Smooth muscle cell (in vitro differentiated cells): Measurements from ENCODE around the gene C7. TPM values are rescaled to one million over a fixed set of nuclear protein-coding genes. Genes with fewer than 3 reads are reported as not detected.
"Not testable (repeated sequence)": the region's sequence is repeated elsewhere in the genome, so short reads cannot be mapped to it uniquely, and the experiment has no call there.

Source experiments
- DNase-seq: peaks from one replicate; lab custom pipeline; 2025; ENCODE audit not compliant: unreplicated experiment; lab: John Stamatoyannopoulos, UW
- H2AFZ ChIP-seq: fragments of 200-600 bp; sonication (generic); 2 replicates; pipeline ENCODE4 v1.6.0; 2016; ENCODE audit warnings: antibody characterized with exemption, low read depth, mild to moderate bottlenecking
- H3F3A ChIP-seq: fragments of 200-600 bp; sonication (generic); 2 replicates; pipeline ENCODE4 v1.6.0; 2017; ENCODE audit warnings: antibody characterized with exemption, low read depth
- H3K27ac ChIP-seq: fragments of 200-600 bp; sonication (generic); 2 replicates; pipeline ENCODE4 v1.5.1; 2016; ENCODE audit warnings: low read depth, mild to moderate bottlenecking
- H3K27me3 ChIP-seq: fragments of 200-600 bp; sonication (generic); 2 replicates; pipeline ENCODE4 v1.6.1; 2016; ENCODE audit warnings: low read depth, mild to moderate bottlenecking
- H3K36me3 ChIP-seq: fragments of 200-600 bp; sonication (generic); 2 replicates; pipeline ENCODE4 v1.5.1; 2016; ENCODE audit warnings: low read depth
- H3K4me1 ChIP-seq: fragments of 200-600 bp; sonication (generic); 2 replicates; pipeline ENCODE4 v1.5.1; 2016; ENCODE audit warnings: low read depth
- H3K4me2 ChIP-seq: fragments of 200-600 bp; sonication (generic); 2 replicates; pipeline ENCODE4 v1.6.0; 2016; ENCODE audit warnings: mild to moderate bottlenecking
- H3K4me3 ChIP-seq: fragments of 200-600 bp; sonication (generic); 2 replicates; pipeline ENCODE4 v1.5.1; 2016; ENCODE audit warnings: mild to moderate bottlenecking
- H3K79me2 ChIP-seq: fragments of 200-600 bp; sonication (generic); 2 replicates; pipeline ENCODE4 v1.6.0; 2016; ENCODE audit warnings: low read depth, mild to moderate bottlenecking
- H3K9ac ChIP-seq: fragments of 200-600 bp; sonication (generic); 2 replicates; pipeline ENCODE4 v1.6.0; 2016; ENCODE audit warnings: low read depth
- H3K9me3 ChIP-seq: fragments of 200-600 bp; sonication (generic); replicated peaks from 2 replicates; pipeline ENCODE4 v1.5.1; 2016; ENCODE audit warnings: low read depth
- H4K20me1 ChIP-seq: fragments of 200-600 bp; sonication (generic); 2 replicates; pipeline ENCODE4 v1.6.0; 2016; ENCODE audit warnings: low read depth
- WGBS: methylation state at CpG from one replicate; pipeline ENCODE4 v1.1.7; 2016; ENCODE audit warnings: low lambda C conversion rate; 5-methylcytosine and 5-hydroxymethylcytosine counted together
- polyA plus RNA-seq: library from polyadenylated mRNA; unstranded; fragments of >200 nt; fragmentation: Nextera tagmentation; extraction: Ambion mirVana; gene quantifications from 2 replicates; pipeline ENCODE4 v1.2.1, GENCODE V29; 2016
- total RNA-seq: library from RNA; depleted of rRNA; stranded (reverse); fragments of >200 nt; gene quantifications from 2 replicates; pipeline ENCODE4 v1.2.3, GENCODE V29; 2014
- TF ChIP-seq, protein P1 (sequence below): fragments of 200-600 bp; sonication (generic); IDR thresholded peaks from 2 replicates; pipeline ENCODE4 v1.5.1; 2017; ENCODE audit warnings: borderline replicate concordance, mild to moderate bottlenecking, antibody characterized with exemption; ENCODE audit not compliant: insufficient read depth, poor library complexity, severe bottlenecking

The C7 gene
- total and polyA plus RNA-seq, 2 experiments from 2014 or later, result 0.23 TPM; not detected in 1

DNA sequence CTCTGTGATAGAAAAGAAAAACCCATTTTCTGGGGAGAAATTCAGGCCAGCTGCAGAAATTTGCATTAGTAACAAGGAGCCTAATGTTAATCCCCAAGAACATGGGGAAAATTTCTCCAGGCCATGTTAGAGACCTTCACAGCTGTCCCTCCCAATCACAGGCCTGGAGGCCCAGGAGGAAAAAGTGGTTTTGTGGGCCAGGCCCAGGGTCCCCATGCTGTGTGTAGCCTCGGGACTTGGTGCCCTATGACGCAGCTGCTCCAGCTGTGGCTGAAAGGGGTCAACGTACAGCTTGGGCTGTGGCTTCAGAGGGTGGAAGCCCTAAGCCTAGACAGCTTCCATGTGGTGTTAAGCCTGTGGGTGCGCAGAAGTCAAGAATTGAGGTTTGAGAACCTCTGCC lies 27.0 kb upstream of the C7 start:
- Histone ChIP-seq H3K27ac (no peak overlapping the region), H2AFZ (no peak overlapping the region), H3F3A (no peaks in the 10 kb centered on the region), H3K4me3 (no peak overlapping the region), H3K27me3 (no peaks in the 10 kb centered on the region), H4K20me1 (no peaks in the 10 kb centered on the region), H3K9ac (no peak overlapping the region), H3K4me1 (no peaks in the 10 kb centered on the region), H3K79me2 (no peaks in the 10 kb centered on the region), H3K36me3 (no peaks in the 10 kb centered on the region), H3K9me3 (no peaks in the 10 kb centered on the region), H3K4me2 (no peak overlapping the region)
- TF ChIP-seq, protein P1, sequence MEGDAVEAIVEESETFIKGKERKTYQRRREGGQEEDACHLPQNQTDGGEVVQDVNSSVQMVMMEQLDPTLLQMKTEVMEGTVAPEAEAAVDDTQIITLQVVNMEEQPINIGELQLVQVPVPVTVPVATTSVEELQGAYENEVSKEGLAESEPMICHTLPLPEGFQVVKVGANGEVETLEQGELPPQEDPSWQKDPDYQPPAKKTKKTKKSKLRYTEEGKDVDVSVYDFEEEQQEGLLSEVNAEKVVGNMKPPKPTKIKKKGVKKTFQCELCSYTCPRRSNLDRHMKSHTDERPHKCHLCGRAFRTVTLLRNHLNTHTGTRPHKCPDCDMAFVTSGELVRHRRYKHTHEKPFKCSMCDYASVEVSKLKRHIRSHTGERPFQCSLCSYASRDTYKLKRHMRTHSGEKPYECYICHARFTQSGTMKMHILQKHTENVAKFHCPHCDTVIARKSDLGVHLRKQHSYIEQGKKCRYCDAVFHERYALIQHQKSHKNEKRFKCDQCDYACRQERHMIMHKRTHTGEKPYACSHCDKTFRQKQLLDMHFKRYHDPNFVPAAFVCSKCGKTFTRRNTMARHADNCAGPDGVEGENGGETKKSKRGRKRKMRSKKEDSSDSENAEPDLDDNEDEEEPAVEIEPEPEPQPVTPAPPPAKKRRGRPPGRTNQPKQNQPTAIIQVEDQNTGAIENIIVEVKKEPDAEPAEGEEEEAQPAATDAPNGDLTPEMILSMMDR, result no peak
- DNase-seq, result no peak
- 86% methylated on average over 4 of the region's 4 CpGs for WGBS

DNA sequence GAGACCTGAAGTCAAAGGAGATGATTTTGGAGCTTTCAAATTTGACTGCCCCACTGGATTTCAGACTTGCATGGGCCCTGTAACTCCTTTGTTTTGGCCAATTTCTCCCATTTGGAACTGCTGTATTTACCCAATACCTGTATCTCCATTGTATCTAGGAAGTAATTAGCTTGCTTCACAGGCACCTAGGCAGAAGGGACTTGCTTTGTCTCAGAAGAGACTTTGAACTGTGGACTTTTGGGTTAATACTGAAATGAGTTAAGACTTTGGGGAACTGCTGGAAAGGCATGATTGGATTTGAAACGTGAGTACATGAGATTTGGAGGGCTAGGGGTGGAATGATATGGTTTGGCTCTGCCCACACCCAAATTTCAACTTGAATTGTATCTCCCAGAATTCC lies 26.2 kb upstream of the C7 start:
- not testable (repeated sequence) for H3F3A ChIP-seq, H3K9me3 ChIP-seq, H3K36me3 ChIP-seq, H3K79me2 ChIP-seq, DNase-seq, H3K4me2 ChIP-seq, H4K20me1 ChIP-seq, H3K4me1 ChIP-seq, H3K27me3 ChIP-seq, H2AFZ ChIP-seq, H3K27ac ChIP-seq, H3K9ac ChIP-seq
- 72% methylated on average over 1 of the region's 1 CpG for WGBS
- H3K4me3 ChIP-seq, result peak overlapping the region; percentile 21

DNA sequence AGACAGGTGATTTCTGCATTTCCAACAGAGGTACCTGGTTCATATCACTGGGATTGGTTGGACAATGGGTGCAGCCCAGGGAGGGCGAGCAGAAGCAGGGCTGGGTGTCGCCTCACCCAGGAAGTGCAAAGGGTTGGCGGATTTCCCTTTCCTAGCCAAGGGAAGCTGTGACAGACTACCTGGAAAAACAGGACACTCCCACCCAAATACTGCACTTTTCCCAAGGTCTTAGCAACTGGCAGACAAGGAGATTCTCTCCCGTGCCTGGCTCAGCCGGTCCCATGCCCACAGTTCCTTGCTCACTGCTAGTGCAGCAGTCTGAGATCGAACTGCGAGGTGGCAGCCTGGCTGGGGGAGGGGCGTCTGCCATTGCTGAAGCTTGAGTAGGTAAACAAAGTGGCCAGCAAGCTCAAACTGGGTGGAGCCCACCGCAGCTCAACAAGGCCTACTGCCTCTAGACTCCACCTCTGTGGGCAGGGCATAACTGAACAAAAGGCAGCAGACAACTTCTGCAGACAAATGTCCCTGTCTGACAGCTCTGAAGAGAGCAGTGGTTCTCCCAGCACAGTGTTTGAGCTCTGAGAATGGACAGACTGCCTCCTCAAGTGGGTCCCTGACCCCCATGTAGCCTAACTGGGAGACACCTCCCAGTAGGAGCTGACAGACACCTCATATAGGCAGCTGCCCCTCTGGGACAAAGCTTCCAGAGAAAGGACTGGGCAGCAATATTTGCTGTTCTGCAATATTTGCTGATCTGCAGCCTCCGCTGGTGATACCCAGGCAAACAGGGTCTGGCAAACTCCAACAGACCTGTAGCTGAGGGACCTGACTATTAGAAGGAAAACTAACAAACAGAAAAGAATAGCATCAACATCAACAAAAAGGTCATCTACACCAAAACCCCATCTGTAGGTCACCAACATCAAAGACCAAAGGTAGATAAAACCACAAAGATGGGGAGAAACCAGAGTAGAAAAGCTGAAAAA lies 13.6 kb upstream of the C7 start:
- not testable (repeated sequence) for H3K4me3 ChIP-seq, H3F3A ChIP-seq, H3K4me2 ChIP-seq, H3K9ac ChIP-seq, H3K27ac ChIP-seq, H3K79me2 ChIP-seq, H3K27me3 ChIP-seq, H3K36me3 ChIP-seq, H3K4me1 ChIP-seq, H4K20me1 ChIP-seq, H2AFZ ChIP-seq, H3K9me3 ChIP-seq, DNase-seq
- 59% methylated on average over 10 of the region's 10 CpGs for WGBS

DNA sequence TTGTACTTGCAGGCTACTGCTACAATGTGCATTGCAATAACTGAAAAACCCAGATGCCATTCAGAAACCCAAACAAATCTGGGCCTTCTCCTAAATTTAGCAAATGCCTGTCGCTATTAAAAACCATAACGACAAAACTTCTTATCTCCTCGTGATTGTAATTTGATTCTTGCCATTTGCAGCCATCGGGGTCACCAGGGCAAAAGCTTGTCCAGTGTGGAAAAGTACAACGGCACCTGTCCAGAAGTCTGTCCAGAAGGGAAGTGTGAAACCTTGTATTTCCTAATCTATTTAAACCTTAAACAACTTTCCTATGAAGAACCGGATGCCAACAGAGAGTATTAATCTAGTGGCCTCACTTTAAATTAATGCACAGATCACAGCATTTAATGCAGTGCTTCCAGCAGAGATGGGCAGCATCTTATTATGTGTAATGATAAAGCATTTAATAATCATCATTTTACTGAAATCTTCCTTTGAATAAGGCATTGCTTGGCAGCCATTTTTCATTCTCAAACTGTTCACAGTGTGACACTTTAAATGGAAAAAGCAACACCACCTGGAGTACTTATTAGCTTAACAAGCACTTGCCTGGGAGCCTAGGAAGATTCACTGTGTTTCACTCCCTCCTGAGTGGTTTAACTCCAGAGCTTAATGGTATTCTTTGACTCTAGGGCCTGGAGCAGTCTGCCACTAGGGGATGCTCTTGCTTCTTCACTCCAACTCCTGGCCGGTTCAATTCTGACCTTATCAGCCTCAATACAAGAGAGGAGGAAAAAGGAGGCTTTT lies 4.9 kb upstream of the C7 start:
- Histone ChIP-seq H3K9me3 (no peaks in the 10 kb centered on the region), H3K4me1 (no peaks in the 10 kb centered on the region), H3K4me2 (no peak overlapping the region), H3K36me3 (no peaks in the 10 kb centered on the region), H3K9ac (no peak overlapping the region), H3F3A (no peaks in the 10 kb centered on the region), H3K79me2 (no peaks in the 10 kb centered on the region), H4K20me1 (no peaks in the 10 kb centered on the region), H3K27me3 (no peaks in the 10 kb centered on the region), H3K27ac (no peak overlapping the region), H2AFZ (no peak overlapping the region), H3K4me3 (no peak overlapping the region)
- DNase-seq, result no peak
- WGBS, result 73% methylated on average over 7 of the region's 7 CpGs
- TF ChIP-seq, protein P1, result peak; percentile 86
